ENCODE data around the gene IL13RA1. TPM values are rescaled to one million over a fixed set of nuclear protein-coding genes. Genes with fewer than 3 reads are reported as not detected.
"Not testable (repeated sequence)": the region's sequence is repeated elsewhere in the genome, so short reads cannot be mapped to it uniquely, and the experiment has no call there.

IL13RA1 gene
- total and polyA plus RNA-seq, 5 donors from 2014 or later = 0.03 to 0.40 TPM; not detected in 3

- no peak for ATAC-seq (ENCODE audit: low read depth in 2 of 2)
- no peaks in the 10 kb centered on the region for H3K27me3 ChIP-seq (ENCODE audit: control insufficient read depth, insufficient read depth, low read length)
- no peak overlapping the region for H3K4me3 Mint-ChIP-seq
- no peak overlapping the region for H3K4me3 ChIP-seq (ENCODE audit: low read depth, low read length)
- no peak overlapping the region for H3K27ac ChIP-seq (ENCODE audit: insufficient read depth, low read length, poor library complexity, severe bottlenecking)
- H3K27me3 Mint-ChIP-seq = peaks cover 8% of the 10 kb centered on the region
- no peaks in the 10 kb centered on the region for H3K4me1 ChIP-seq (ENCODE audit: control insufficient read depth, insufficient read depth, low read length, poor library complexity, severe bottlenecking)
- no peaks in the 10 kb centered on the region for H3K4me1 Mint-ChIP-seq
- no peaks in the 10 kb centered on the region for H3K36me3 Mint-ChIP-seq
- no peaks in the 10 kb centered on the region for H3K9me3 ChIP-seq (ENCODE audit: control insufficient read depth in 2 of 2, low read length in 2 of 2)
- no peak overlapping the region for H3K27ac Mint-ChIP-seq
- H3K9me3 Mint-ChIP-seq = no peaks in the 10 kb centered on the region
- no peak for DNase-seq
- H3K36me3 ChIP-seq (ENCODE audit: control insufficient read depth, insufficient read depth, low read length) = no peaks in the 10 kb centered on the region
Observed at GRCh38 chrX:118795528-118796280, 68.3 kb downstream of the IL13RA1 start.

- H3K4me3 Mint-ChIP-seq = no peak overlapping the region
- Histone ChIP-seq H3K27ac (ENCODE audit: insufficient read depth, low read length, poor library complexity, severe bottlenecking) (no peak overlapping the region), H3K9me3 (ENCODE audit: control insufficient read depth in 2 of 2, low read length in 2 of 2) (no peaks in the 10 kb centered on the region), H3K4me3 (ENCODE audit: low read depth, low read length) (no peak overlapping the region), H3K36me3 (ENCODE audit: control insufficient read depth, insufficient read depth, low read length) (no peaks in the 10 kb centered on the region), H3K27me3 (ENCODE audit: control insufficient read depth, insufficient read depth, low read length) (no peaks in the 10 kb centered on the region), H3K4me1 (ENCODE audit: control insufficient read depth, insufficient read depth, low read length, poor library complexity, severe bottlenecking) (no peaks in the 10 kb centered on the region)
- H3K4me1 Mint-ChIP-seq = no peaks in the 10 kb centered on the region
- no peaks in the 10 kb centered on the region for H3K36me3 Mint-ChIP-seq
- H3K27ac Mint-ChIP-seq = no peak overlapping the region
- H3K27me3 Mint-ChIP-seq = peaks cover 15% of the 10 kb centered on the region
- no peaks in the 10 kb centered on the region for H3K9me3 Mint-ChIP-seq
- DNase-seq (no peak), ATAC-seq (ENCODE audit: low read depth in 2 of 2) (no peak)
Observed at GRCh38 chrX:118802857-118803256, 75.5 kb downstream of the IL13RA1 start.

- no peaks in the 10 kb centered on the region for H3K4me1 ChIP-seq (ENCODE audit: control insufficient read depth, insufficient read depth, low read length, poor library complexity, severe bottlenecking)
- Mint-ChIP-seq H3K4me3 (no peak overlapping the region), H3K4me1 (no peaks in the 10 kb centered on the region), H3K27me3 (peaks cover 11% of the 10 kb centered on the region), H3K27ac (no peak overlapping the region), H3K36me3 (no peaks in the 10 kb centered on the region), H3K9me3 (no peaks in the 10 kb centered on the region)
- no peaks in the 10 kb centered on the region for H3K27me3 ChIP-seq (ENCODE audit: control insufficient read depth, insufficient read depth, low read length)
- H3K9me3 ChIP-seq (ENCODE audit: control insufficient read depth in 2 of 2, low read length in 2 of 2) = no peaks in the 10 kb centered on the region
- H3K27ac ChIP-seq (ENCODE audit: insufficient read depth, low read length, poor library complexity, severe bottlenecking) = no peak overlapping the region
- H3K4me3 ChIP-seq (ENCODE audit: low read depth, low read length) = no peak overlapping the region
- peak; percentile 40 to 44 for ATAC-seq (ENCODE audit: low read depth in 2 of 2)
- no peaks in the 10 kb centered on the region for H3K36me3 ChIP-seq (ENCODE audit: control insufficient read depth, insufficient read depth, low read length)
- peak in 2 of 3 donors; percentile 29 to 49 for DNase-seq
Observed at GRCh38 chrX:118807151-118808017, 80.0 kb downstream of the IL13RA1 start.

GRCh38 chrX:118817257-118817656, 89.9 kb downstream of the IL13RA1 start:
- not testable (repeated sequence) for H3K4me3 ChIP-seq (ENCODE audit: low read depth, low read length); H3K4me1 Mint-ChIP-seq; H3K9me3 Mint-ChIP-seq; H3K27ac ChIP-seq (ENCODE audit: insufficient read depth, low read length, poor library complexity, severe bottlenecking); H3K36me3 ChIP-seq (ENCODE audit: control insufficient read depth, insufficient read depth, low read length); H3K27me3 ChIP-seq (ENCODE audit: control insufficient read depth, insufficient read depth, low read length); DNase-seq; H3K27me3 Mint-ChIP-seq; ATAC-seq (ENCODE audit: low read depth in 2 of 2); H3K36me3 Mint-ChIP-seq; H3K27ac Mint-ChIP-seq; H3K4me1 ChIP-seq (ENCODE audit: control insufficient read depth, insufficient read depth, low read length, poor library complexity, severe bottlenecking); H3K4me3 Mint-ChIP-seq; H3K9me3 ChIP-seq (ENCODE audit: control insufficient read depth in 2 of 2, low read length in 2 of 2)

- Histone ChIP-seq H3K4me3 (ENCODE audit: low read depth, low read length) (no peak within 1 kb of the TSS), H3K27me3 (ENCODE audit: control insufficient read depth, insufficient read depth, low read length) (peaks cover 12% of the 10 kb centered on the region), H3K27ac (ENCODE audit: insufficient read depth, low read length, poor library complexity, severe bottlenecking) (no peak within 1 kb of the TSS), H3K36me3 (ENCODE audit: control insufficient read depth, insufficient read depth, low read length) (no peaks in the 10 kb centered on the region), H3K9me3 (ENCODE audit: control insufficient read depth in 2 of 2, low read length in 2 of 2) (no peaks in the 10 kb centered on the region), H3K4me1 (ENCODE audit: control insufficient read depth, insufficient read depth, low read length, poor library complexity, severe bottlenecking) (peaks cover 8% of the 10 kb centered on the region)
- Mint-ChIP-seq H3K27ac (peak within 1 kb of the TSS in 1 of 3 donors; percentile 32), H3K27me3 (peaks cover 40% of the 10 kb centered on the region), H3K36me3 (no peaks in the 10 kb centered on the region), H3K4me3 (peak within 1 kb of the TSS in 3 of 4 donors; percentile 54 to 83 (median 78)), H3K4me1 (peaks cover 0 to 27% (median 1%) of the 10 kb centered on the region in 4 donors), H3K9me3 (peaks cover 0 to 8% (median 0%) of the 10 kb centered on the region in 7 donors)
- peak; percentile 26 to 44 (median 35) for DNase-seq
- peak; percentile 57 to 60 for ATAC-seq (ENCODE audit: low read depth in 2 of 2)
Observed at GRCh38 chrX:118823263-118824172, 96.1 kb downstream of the IL13RA1 start, which contains the start of gene ZCCHC12. Gene ZCCHC12 (plus strand): TSS chrX:118823824. CDS start chrX:118825245, 1,421 bp downstream.

GRCh38 chrX:118824173-118824730, 96.8 kb downstream of the IL13RA1 start:
- Mint-ChIP-seq H3K36me3 (no peaks in the 10 kb centered on the region), H3K4me1 (peaks cover 0 to 27% (median 1%) of the 10 kb centered on the region in 4 donors), H3K9me3 (peaks cover 0 to 8% (median 0%) of the 10 kb centered on the region in 7 donors), H3K4me3 (peak overlapping the region in 2 of 4 donors; percentile 78 to 83), H3K27me3 (peaks cover 39% of the 10 kb centered on the region), H3K27ac (peak overlapping the region in 1 of 3 donors; percentile 32)
- Histone ChIP-seq H3K9me3 (ENCODE audit: control insufficient read depth in 2 of 2, low read length in 2 of 2) (no peaks in the 10 kb centered on the region), H3K27ac (ENCODE audit: insufficient read depth, low read length, poor library complexity, severe bottlenecking) (no peak overlapping the region), H3K4me1 (ENCODE audit: control insufficient read depth, insufficient read depth, low read length, poor library complexity, severe bottlenecking) (peaks cover 8% of the 10 kb centered on the region), H3K36me3 (ENCODE audit: control insufficient read depth, insufficient read depth, low read length) (no peaks in the 10 kb centered on the region), H3K4me3 (ENCODE audit: low read depth, low read length) (no peak overlapping the region), H3K27me3 (ENCODE audit: control insufficient read depth, insufficient read depth, low read length) (peaks cover 12% of the 10 kb centered on the region)
- DNase-seq (no peak), ATAC-seq (ENCODE audit: low read depth in 2 of 2) (no peak)

- Mint-ChIP-seq H3K4me3 (peak overlapping the region in 1 of 4 donors; percentile 83), H3K27ac (no peak overlapping the region), H3K36me3 (no peaks in the 10 kb centered on the region), H3K27me3 (peaks cover 36% of the 10 kb centered on the region), H3K4me1 (peaks cover 0 to 27% (median 1%) of the 10 kb centered on the region in 4 donors), H3K9me3 (peaks cover 0 to 6% (median 0%) of the 10 kb centered on the region in 7 donors)
- DNase-seq = no peak
- Histone ChIP-seq H3K27me3 (ENCODE audit: control insufficient read depth, insufficient read depth, low read length) (peaks cover 12% of the 10 kb centered on the region), H3K4me3 (ENCODE audit: low read depth, low read length) (no peak overlapping the region), H3K9me3 (ENCODE audit: control insufficient read depth in 2 of 2, low read length in 2 of 2) (no peaks in the 10 kb centered on the region), H3K27ac (ENCODE audit: insufficient read depth, low read length, poor library complexity, severe bottlenecking) (no peak overlapping the region), H3K4me1 (ENCODE audit: control insufficient read depth, insufficient read depth, low read length, poor library complexity, severe bottlenecking) (peaks cover 8% of the 10 kb centered on the region), H3K36me3 (ENCODE audit: control insufficient read depth, insufficient read depth, low read length) (no peaks in the 10 kb centered on the region)
- ATAC-seq (ENCODE audit: low read depth in 2 of 2) = no peak
Observed at GRCh38 chrX:118825227-118825626, 97.8 kb downstream of the IL13RA1 start.

Data from CD4-positive, CD25-positive, alpha-beta regulatory T cell (primary cell).